GM13977 (cell line): ENCODE measurements around the gene PSMB2.

Experiments
- DNase-seq: peaks from one replicate; pipeline ENCODE4 v3.0.0; 2012; ENCODE audit warnings: low spot score
- in situ Hi-C: fragments of 300-500 bp; cut with MboI; formaldehyde crosslinking; loops from one replicate; pipeline ENCODE4 v1.12.0; 2022; ENCODE audit warnings: low sequenced_read_pairs, low pct_unique_long_range_greater_than_20kb, mixed read lengths, inconsistent platforms; ENCODE audit not compliant: unreplicated experiment
- TF ChIP-seq, protein P1 (sequence below): IDR thresholded peaks from 2 replicates; pipeline ENCODE4 v1.5.1; 2012; ENCODE audit warnings: mild to moderate bottlenecking, control low read depth; ENCODE audit not compliant: insufficient read depth; ENCODE audit errors: extremely low read depth, missing control alignments

Gene PSMB2

DNA sequence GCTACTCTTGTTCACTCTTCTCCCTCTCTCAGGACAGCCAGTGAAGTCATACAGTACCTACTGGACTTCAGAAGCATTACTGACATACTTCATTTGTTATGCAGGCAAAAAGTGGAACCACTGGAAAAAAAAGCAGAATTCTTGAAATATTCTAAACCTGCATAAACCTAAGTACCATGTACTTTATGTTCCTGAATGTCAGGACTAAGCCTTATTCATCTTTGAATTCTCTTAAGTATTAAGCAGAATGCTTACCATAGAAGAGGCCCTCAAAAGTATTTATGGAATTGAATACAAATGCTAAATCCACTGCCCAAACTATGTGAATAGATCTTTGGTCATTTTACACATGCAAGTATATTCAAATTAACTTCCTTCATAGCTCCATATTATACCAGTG, 7.8 kb downstream of the PSMB2 start:
- TF ChIP-seq, protein P1, sequence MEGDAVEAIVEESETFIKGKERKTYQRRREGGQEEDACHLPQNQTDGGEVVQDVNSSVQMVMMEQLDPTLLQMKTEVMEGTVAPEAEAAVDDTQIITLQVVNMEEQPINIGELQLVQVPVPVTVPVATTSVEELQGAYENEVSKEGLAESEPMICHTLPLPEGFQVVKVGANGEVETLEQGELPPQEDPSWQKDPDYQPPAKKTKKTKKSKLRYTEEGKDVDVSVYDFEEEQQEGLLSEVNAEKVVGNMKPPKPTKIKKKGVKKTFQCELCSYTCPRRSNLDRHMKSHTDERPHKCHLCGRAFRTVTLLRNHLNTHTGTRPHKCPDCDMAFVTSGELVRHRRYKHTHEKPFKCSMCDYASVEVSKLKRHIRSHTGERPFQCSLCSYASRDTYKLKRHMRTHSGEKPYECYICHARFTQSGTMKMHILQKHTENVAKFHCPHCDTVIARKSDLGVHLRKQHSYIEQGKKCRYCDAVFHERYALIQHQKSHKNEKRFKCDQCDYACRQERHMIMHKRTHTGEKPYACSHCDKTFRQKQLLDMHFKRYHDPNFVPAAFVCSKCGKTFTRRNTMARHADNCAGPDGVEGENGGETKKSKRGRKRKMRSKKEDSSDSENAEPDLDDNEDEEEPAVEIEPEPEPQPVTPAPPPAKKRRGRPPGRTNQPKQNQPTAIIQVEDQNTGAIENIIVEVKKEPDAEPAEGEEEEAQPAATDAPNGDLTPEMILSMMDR = no peak
- in situ Hi-C loops = no loop called here
- DNase-seq = no peak

DNA sequence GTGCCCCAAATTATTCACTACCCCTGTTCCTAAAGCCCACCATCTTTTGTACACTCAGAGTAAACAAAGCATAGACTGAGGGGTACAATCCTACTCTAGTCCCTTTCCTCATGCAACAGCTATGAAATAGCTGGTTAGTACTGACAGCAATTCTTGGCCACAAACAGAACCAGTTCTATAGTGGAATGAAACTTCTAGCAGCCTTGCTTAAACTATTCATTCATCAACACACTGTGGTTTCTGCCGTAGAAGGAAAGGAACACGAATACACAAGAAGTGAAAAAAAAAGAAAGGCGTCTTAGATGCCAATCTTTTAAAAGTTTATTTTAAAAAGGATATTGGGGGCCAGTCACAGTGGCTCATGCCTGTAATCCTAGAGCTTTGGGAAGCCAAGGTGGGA, 9.9 kb downstream of the PSMB2 start:
- DNase-seq = no peak
- in situ Hi-C loops = no loop called here
- TF ChIP-seq, protein P1 = no peak

DNA sequence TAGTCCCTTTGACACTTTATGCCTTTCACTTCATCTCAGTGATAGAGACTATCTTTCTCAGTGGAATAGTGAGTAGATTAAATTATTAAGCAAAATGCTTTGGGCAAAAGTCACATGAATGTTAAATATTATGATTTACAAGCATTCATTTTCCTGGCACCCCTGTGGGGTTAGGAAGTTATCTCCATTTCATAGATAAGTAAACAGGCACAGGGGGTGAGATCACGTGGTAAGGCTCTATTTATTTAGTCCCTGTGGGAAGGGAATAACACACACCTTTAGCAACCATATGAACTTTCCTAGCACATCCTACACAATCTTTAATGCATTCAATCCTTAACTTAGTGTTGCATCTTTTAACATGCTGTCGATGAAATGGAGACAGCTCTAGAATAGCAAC, 12.3 kb downstream of the PSMB2 start:
- in situ Hi-C loops = no loop called here
- TF ChIP-seq, protein P1 = no peak

DNA sequence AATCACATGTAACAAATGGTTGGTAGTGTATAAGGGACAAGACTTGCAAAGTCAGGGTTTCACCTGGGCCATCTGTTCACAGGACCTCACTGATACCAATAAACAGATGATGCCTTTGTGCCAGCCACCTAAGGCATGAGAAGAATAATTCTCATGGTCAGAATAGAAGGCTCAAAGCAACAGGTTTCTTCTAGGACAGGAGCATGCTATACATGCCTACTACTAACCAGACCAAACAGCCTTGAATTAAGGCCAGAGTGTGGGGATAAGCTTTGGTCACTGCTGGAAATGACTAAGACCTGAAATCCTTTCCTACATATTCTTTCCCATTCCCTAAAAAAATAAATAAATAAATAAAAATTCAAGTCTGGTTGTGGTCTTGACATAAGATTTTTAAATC, 17.5 kb downstream of the PSMB2 start:
- in situ Hi-C loops = no loop called here
- TF ChIP-seq, protein P1 = no peak
- DNase-seq = no peak

More for the DNA sequence above, 12.3 kb downstream of the PSMB2 start:
- no peak for DNase-seq

DNA sequence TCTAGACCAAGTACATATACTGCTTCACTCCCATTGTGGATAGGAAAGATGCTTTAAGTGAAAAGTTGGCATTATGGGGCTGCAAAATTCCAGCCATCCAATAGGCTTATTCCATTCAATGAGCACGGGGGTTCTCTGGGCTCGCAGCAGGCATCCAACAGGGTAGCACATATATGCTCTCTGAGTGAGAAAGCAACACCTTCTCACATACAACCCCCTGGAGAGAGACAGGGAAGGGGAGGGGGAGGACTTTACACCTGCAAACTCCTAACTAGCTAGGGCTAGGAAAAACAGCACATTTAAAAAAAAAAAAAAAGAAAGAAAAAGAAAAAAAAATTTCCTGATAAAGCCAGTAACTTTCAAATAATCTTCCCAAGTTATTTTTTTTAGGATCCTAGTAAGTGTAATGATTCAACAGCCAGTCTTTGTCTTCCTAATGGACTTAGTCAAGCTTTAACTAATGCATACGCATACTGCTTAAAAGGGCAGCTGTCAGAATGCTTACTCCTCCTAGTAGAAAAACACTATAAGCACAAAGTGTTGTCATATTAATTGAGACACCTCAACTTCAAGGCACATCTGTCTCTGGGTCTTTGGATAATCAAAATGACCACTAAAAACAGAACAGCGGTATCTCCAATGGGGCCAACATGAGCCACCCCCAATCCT, 18.7 kb downstream of the PSMB2 start:
- TF ChIP-seq, protein P1 = no peak
- in situ Hi-C loops = no loop called here
- DNase-seq = no peak

DNA sequence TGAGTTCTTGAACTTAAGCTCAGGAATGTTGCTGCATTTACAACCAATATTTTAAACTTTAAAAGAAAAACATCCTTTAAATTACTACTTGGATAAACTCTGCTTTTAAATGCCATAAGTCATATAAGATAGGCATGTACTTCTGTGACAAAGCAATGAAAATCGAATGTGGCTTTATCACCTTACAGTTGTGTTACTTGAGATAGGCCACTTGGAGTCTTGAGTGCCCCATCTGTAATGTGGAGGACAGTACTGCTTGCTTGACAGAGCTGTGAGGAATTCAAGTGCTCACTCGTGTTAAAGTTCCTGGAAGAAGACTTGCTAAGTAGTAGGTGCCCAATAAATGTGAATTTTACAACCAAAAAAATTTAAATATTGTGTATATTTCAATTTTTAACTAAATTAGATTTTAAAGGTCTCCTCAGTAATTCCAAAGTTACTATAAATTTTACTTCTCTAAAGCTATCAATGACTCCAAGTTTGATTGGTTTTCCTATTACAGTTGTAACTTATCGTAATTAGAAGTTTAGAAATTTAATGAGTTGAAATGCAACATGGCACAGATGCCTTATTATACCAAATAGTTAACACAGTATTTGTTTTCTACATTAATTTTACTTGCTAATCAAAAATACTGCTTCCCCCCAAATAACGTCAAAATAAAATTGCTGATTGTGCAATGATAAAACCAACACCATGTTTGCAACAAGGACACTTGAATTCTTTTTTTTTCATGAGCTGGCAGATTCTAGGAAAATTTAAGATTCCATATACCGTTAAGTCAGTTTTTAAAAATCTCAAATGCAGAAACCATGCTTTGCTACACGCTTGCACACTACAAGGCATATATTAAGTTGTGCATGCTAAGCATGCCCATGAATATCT, 21.8 kb downstream of the PSMB2 start:
- DNase-seq = no peak
- TF ChIP-seq, protein P1 = no peak
- in situ Hi-C loops = no loop called here
